ENCODE results near the gene GPC6. TPM values are rescaled to one million over a fixed set of nuclear protein-coding genes. Genes with fewer than 3 reads are reported as not detected.
A peak's percentile ranks its signal among the peaks of the same experiment; 100 is the strongest.

Gene GPC6
- total and polyA plus RNA-seq, 9 of the 15 experiments (the other 6 are each of a cell fraction or from before 2014, with no cell fraction given): under 0.01 to 0.20 (median 0.01) TPM; not detected in 4

DNA sequence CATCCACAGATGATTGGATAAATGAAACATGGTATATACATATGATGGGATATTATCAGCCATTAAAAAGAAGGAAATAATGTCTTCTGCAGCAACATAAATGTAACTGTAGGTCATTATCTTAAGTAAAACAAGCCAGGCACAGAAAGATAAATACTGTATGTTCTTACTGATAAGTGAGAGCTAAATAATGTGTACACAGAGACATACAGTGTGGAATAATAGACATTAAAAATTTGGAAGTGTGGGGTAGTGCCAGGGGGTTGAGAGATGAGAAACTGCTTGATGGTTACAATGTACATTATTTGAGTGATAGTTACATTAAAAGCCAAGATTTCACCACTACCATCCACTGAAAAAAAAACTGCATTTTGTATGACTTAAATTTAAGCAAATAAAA, 26.0 kb upstream of the GPC6 start (continued):
- TF ChIP-seq LCOR (CRISPR knock-in tag; IDR thresholded peaks at IDR 0.05): no peak
- no peak for TF ChIP-seq SRSF1 (IDR thresholded peaks at IDR 0.05; ENCODE audit: low read depth, low read length)
- TF ChIP-seq, protein P1, sequence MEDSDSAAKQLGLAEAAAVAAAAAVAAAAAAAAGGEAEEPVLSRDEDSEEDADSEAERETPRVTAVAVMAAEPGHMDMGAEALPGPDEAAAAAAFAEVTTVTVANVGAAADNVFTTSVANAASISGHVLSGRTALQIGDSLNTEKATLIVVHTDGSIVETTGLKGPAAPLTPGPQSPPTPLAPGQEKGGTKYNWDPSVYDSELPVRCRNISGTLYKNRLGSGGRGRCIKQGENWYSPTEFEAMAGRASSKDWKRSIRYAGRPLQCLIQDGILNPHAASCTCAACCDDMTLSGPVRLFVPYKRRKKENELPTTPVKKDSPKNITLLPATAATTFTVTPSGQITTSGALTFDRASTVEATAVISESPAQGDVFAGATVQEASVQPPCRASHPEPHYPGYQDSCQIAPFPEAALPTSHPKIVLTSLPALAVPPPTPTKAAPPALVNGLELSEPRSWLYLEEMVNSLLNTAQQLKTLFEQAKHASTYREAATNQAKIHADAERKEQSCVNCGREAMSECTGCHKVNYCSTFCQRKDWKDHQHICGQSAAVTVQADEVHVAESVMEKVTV (CRISPR knock-in tag; IDR thresholded peaks at IDR 0.05): peak; percentile 36; the same call in 1 of the 2 replicates
- TF ChIP-seq ELF4 (CRISPR knock-in tag; IDR thresholded peaks at IDR 0.05): peak; percentile 22; the same call in 1 of the 2 replicates
- TF ChIP-seq, protein P2, sequence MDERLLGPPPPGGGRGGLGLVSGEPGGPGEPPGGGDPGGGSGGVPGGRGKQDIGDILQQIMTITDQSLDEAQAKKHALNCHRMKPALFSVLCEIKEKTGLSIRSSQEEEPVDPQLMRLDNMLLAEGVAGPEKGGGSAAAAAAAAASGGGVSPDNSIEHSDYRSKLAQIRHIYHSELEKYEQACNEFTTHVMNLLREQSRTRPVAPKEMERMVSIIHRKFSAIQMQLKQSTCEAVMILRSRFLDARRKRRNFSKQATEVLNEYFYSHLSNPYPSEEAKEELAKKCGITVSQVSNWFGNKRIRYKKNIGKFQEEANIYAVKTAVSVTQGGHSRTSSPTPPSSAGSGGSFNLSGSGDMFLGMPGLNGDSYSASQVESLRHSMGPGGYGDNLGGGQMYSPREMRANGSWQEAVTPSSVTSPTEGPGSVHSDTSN (CRISPR knock-in tag; IDR thresholded peaks at IDR 0.05; ENCODE audit: low read depth): no peak
- TF ChIP-seq, protein P2 (tag; conservative IDR thresholded peaks at IDR 0.05; ENCODE audit: low read depth): 0 out of 2 replicates have a peak, but pooled peaks have one; percentile 9
- TF ChIP-seq ARNT (IDR thresholded peaks at IDR 0.05): no peak
- peak in 1 of 2 experiments; percentile 51; a peak in 1 of 4 replicates for TF ChIP-seq SRF (CRISPR knock-in tag; IDR thresholded peaks at IDR 0.05)
- no peak for TF ChIP-seq DPF2 (IDR thresholded peaks at IDR 0.05)
- peak; percentile 19; the same call in 1 of the 2 replicates for TF ChIP-seq ZNF75A (CRISPR knock-in tag; IDR thresholded peaks at IDR 0.05)
- no peak for TF ChIP-seq FOXA1 (IDR thresholded peaks at IDR 0.05; ENCODE audit: borderline replicate concordance)
- TF ChIP-seq ILK (tag; IDR thresholded peaks at IDR 0.05; ENCODE audit: borderline replicate concordance, low read depth): no peak
- no peak for TF ChIP-seq BDP1 (IDR thresholded peaks at IDR 0.05; ENCODE audit: insufficient read depth, insufficient read length)
- 0 out of 2 replicates have a peak, but pooled peaks have one; percentile 25 for TF ChIP-seq ZBTB17 (CRISPR knock-in tag; IDR thresholded peaks at IDR 0.05)
- peak; percentile 73 for TF ChIP-seq CBFA2T3 (IDR thresholded peaks at IDR 0.05)
- no peak for TF ChIP-seq SMARCA4 (IDR thresholded peaks at IDR 0.05)
- TF ChIP-seq ZNF175 (CRISPR knock-in tag; IDR thresholded peaks at IDR 0.05; ENCODE audit: low read depth): no peak
- TF ChIP-seq ZNF23 (CRISPR knock-in tag; IDR thresholded peaks at IDR 0.05): peak; percentile 30; the same call in 1 of the 2 replicates
- TF ChIP-seq, protein P3, sequence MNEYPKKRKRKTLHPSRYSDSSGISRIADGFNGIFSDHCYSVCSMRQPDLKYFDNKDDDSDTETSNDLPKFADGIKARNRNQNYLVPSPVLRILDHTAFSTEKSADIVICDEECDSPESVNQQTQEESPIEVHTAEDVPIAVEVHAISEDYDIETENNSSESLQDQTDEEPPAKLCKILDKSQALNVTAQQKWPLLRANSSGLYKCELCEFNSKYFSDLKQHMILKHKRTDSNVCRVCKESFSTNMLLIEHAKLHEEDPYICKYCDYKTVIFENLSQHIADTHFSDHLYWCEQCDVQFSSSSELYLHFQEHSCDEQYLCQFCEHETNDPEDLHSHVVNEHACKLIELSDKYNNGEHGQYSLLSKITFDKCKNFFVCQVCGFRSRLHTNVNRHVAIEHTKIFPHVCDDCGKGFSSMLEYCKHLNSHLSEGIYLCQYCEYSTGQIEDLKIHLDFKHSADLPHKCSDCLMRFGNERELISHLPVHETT (CRISPR knock-in tag; conservative IDR thresholded peaks at IDR 0.05 in 1 of 2, IDR thresholded peaks at IDR 0.05 in 1 of 2): no peak
- 0 out of 2 replicates have a peak, but pooled peaks have one; percentile 24 for TF ChIP-seq ZNF212 (CRISPR knock-in tag; IDR thresholded peaks at IDR 0.05)
- peak in 1 of 2 experiments; percentile 50; a peak in 1 of 4 replicates for TF ChIP-seq MAZ (CRISPR knock-in tag; conservative IDR thresholded peaks at IDR 0.05 in 1 of 2, IDR thresholded peaks at IDR 0.05 in 1 of 2)
- TF ChIP-seq ZNF551 (CRISPR knock-in tag; IDR thresholded peaks at IDR 0.05): no peak
- no peak for TF ChIP-seq JUNB (CRISPR knock-in tag; conservative IDR thresholded peaks at IDR 0.05)
